Measurements from ENCODE around the gene NAV3.
"Not testable (repeated sequence)": the region's sequence is repeated elsewhere in the genome, so short reads cannot be mapped to it uniquely, and the experiment has no call there.

The NAV3 gene

DNA sequence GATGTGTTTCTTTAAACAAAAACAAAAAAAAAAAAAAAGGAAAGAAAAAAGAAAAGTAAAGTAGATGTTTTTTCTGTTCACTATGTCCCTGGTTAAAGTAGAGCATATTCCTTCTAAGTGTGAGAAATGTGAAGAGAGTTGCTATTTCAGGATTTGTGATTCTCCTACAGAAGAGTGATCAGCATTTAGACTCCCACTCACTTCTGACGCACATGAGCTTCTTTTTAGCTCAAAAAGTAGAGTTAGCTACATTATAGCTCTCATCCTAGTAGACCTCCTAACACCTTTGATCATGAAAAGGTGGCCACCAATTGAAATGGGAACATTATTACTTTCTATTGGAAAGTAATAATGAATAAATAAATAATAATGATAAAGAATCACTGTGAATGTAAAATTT lies 368.2 kb downstream of the NAV3 start:
- no peak for DNase-seq

DNA sequence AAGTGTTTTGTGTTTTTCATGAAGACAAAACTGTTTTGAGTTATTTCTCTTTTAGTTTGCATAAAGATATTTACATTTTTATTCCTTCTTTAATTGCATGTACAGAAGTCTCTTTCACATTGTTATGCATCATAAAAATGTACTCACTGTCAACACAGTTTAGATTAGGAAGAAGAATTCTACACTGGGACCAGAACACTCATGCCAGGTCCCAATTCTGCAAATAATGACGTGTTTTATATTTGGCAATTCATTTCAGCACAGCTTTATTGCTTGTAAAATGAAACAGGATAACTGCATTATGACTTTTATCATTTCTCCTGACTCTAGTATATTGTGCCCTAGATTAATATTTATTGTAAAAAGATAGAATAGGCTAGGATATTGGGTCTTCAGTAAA lies 369.2 kb downstream of the NAV3 start:
- DNase-seq, result no peak

DNA sequence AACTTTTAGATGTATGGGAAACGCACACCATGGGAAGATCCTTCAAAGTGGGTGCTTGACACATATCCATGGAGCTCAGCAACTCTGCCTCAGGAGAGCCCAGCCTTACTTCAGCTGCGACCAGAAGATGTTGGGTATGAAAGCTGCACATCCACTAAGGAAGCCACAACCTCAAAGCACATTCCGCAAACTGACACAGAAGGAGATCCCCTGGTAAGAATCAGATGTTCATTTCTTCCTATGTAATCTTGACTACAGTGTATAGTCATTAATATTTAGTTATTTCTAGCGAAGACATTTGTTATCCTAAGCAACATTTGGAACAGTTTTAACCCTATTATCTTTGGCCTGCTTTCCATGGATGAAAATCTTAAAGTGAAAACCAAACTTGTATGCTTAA lies 374.2 kb downstream of the NAV3 start:
- DNase-seq, result no peak

- DNase-seq, result no peak
These were observed 377.4 kb downstream of the NAV3 start for GRCh38 chr12:78208092-78208491.

- no peak for DNase-seq
These were observed 379.3 kb downstream of the NAV3 start for GRCh38 chr12:78209846-78210505.

- no peak for DNase-seq
These were observed 379.8 kb downstream of the NAV3 start for GRCh38 chr12:78210506-78210860.

DNA sequence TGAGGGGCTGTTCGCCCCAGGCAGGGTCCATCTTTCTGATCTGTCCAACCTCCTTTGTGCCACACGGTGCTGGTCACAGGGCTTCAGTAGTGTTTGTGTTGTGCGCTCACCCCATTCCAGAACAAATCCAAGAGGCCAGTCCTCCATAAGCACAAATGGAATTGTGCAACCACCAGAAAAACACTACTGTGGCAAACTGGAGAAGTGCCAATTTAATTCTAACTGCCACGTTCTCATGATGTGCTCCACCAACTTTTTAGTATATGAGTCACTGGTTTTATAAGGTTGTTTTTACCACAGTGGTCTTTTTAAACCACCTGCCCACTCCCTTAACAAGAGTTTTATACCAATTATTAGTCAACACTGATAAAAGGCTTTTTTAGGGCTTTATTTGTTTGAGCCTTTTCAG lies 380.2 kb downstream of the NAV3 start:
- no peak for DNase-seq

DNA sequence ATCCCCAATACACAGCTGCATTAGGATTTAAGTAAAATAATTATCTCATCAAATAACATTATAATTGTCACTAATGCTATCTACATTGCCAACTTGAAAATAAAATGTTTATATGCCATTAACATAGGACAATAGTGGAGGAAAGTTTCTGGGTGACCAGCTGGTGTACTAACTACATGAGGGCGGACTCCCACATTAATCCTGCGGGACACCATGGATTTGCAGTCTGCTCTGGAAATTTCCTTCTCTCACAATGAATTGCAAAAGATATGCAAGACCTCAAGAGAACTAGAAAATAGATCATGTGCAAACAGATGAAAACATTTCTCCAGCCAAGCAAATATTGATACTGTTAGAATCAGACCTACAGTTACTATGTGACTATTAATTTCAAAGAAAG lies 390.1 kb downstream of the NAV3 start:
- DNase-seq, result no peak

DNA sequence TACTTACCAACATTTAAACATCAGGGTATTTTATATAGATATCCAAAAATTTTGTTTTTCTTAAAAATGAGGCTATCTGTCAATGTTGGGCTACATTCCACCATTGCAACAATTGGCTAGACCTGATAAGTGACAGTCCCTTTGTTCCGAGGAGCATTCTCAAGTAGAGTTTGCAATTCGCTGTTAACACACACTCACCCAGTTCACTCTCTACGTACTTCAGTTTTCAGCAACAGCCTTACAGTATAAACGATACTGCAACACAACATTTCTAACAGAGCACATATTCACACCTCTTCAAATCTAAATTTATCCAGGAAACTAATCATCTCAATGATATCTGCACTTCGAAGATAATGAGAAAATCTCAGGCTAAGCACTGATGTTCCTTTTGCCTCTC lies 393.5 kb downstream of the NAV3 start:
- no peak for DNase-seq

- DNase-seq, result no peak
These were observed 396.1 kb downstream of the NAV3 start for GRCh38 chr12:78226763-78227162.

- no peak for DNase-seq
These were observed 399.0 kb downstream of the NAV3 start for GRCh38 chr12:78229591-78230101.

- DNase-seq, result no peak
These were observed 402.1 kb downstream of the NAV3 start for GRCh38 chr12:78232756-78233155.

DNA sequence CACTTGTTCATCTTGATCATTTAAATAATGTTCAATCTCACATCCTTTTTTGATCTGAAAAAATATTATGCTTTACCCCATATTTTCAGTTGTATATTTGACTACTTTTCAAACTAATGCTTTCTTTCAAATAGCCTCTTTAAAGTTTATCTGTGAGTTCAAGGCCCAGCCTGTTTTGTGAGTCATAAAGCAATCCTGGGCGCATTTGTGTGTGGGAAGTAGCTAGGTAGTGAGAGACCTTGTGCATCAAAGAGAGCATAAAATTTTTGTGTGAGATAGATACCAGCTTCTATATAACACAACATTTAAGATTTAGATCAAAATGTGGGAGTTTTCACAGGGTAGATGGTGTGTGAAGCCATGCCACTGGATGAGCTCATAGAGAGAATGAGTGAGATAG lies 405.6 kb downstream of the NAV3 start:
- no peak for DNase-seq

GRCh38 chr12:78239544-78239943 lies 408.9 kb downstream of the NAV3 start:
- DNase-seq, result no peak

DNA sequence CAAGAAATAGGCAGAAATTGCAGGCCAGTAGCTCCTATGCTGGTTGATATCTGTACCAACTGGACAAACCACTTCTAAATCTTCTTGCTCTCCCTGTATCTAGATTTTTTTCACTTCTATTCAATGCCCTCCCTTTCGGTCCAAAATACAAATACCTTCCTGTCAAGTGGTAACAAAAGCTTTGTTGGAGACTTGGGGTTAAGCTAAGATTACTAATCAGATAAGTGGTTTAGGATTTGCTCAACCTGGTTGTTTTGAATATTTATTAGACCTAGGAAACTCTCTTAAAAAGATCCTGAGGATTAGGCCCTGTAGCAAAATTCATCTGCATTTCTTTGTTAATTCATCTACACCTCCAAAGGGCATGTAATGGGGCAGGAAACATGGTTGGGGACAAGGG lies 410.1 kb downstream of the NAV3 start:
- no peak for DNase-seq

DNA sequence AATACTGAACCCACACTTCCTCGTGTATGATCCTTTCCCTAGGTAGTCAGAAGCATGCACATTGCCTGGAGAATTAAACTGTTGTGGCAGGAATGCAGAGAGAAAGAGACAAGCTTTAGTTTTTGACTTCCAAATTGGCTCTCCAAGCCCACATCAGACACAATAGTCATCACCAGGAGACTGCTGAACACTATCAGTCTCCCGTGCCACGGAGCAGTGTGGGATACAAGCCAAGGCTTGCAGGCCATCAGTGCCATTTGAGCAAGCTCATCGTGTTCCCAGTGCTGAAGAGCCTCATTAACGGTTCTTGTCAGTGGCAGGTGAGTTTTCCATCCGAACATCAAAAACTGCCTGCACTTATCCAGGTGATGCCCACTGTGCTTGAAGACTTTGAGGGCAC lies 410.8 kb downstream of the NAV3 start:
- DNase-seq, result no peak

DNA sequence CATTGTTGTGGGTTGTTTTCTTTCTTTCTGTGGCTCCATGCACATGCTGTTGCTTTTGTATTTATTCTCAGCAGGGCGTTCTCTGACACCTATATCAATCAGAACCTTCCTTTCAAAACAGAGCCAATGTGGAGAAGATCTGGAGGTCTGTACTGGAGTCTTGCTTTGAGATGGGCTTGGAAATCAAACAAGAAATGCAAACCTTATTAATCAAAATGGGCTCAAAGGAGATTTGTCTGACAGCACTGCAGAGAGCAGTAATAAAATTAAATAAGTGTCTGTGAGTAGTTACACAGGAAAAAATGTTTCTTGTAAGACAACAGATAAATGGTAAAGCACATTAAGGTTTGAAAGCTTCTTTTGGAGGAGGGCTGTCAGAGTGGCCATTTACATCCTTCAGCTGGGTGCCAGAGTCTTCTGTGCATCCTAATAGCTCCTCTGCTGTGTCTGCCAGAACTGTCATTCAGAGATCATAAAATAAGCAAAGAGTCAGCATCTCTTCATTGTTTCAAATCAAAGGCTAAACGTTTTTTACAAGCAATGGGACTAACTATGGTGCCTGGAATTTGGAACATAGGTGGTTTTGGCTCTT lies 414.3 kb downstream of the NAV3 start:
- no peak for DNase-seq

- DNase-seq, result no peak
These were observed 417.6 kb downstream of the NAV3 start for GRCh38 chr12:78248321-78248720.

DNA sequence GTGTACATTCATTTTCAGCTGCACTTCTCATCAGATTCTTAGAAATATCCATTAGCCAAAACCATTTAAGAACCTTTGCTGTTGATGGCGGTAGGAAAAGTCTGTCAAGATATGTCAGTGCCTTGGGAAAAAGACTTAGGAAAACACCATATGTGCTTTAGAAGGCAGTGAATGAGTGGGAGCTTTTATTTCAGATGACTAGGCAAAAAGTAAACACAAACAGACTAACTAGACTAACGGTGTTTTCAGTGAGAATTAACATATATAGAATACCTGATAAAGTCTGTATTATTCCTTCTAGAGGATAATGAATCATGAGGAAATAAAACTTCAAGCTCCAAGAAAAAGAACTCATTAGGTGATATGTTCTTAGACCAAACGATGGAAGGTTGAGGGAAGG lies 418.9 kb downstream of the NAV3 start:
- DNase-seq, result no peak

GRCh38 chr12:78257662-78258061 lies 427.0 kb downstream of the NAV3 start:
- DNase-seq, result not testable (repeated sequence)

DNA sequence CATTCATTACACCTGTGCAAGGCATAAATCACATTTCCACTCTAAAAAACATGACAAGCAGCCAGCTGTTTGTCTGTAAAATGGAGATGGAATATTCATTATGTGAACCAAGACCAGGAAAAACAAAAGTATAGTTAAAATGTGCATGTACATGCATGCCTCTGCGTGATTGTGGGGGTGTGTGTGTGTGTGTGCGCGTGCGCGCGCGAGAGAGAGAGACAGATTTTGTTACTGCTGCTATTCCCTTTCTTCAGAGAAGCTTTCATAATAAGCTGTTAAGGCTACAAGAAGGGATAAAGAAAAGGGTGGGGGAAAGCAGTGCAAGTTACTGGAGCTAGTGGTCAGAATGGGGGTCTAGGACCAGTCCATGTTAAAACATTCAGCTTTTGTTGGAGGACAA lies 430.3 kb downstream of the NAV3 start:
- DNase-seq, result no peak

- DNase-seq, result no peak
These were observed 431.2 kb downstream of the NAV3 start for GRCh38 chr12:78261901-78262300.

All from stimulated activated CD4-positive, alpha-beta T cell treated with anti-CD3 and anti-CD28 coated beads, Interleukin-4, amount 100 ng/mL, for 1 hour (primary cell).